ACHN (cell line): ENCODE measurements around the gene PFKFB4.

ENCODE experiments used
- DNase-seq: peaks from one replicate; pipeline ENCODE4 v3.0.0-alpha.2; 2015
- in situ Hi-C: cut with HindIII; loops from 2 replicates; pipeline ENCODE4 v1.10.0; 2017; ENCODE audit warnings: low sequenced_read_pairs, low pct_ligation_motif_present, low pct_unique_long_range_greater_than_20kb

Gene PFKFB4

DNA sequence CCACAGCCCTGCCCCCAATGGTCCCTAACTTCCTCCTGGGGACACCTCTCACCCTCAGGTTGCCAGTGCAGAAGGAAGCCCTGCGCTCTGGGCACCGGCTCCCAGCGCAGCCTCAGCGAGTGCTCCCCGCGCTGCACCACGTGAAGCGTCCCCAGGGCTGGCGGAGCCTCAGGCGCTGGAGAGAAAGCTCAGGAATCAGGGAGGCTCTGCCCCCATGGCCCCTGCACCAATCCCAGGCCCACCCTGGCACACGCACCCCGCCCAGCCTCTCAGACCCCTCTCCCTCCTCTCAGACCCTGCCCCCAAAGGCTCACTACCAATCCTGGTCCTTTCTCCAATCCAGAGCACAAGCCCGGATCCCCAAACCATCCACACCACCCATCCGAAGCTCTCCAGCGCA is 31.6 kb upstream of the PFKFB4 start:
- no peak for DNase-seq
- in situ Hi-C loops = no loop called here

DNA sequence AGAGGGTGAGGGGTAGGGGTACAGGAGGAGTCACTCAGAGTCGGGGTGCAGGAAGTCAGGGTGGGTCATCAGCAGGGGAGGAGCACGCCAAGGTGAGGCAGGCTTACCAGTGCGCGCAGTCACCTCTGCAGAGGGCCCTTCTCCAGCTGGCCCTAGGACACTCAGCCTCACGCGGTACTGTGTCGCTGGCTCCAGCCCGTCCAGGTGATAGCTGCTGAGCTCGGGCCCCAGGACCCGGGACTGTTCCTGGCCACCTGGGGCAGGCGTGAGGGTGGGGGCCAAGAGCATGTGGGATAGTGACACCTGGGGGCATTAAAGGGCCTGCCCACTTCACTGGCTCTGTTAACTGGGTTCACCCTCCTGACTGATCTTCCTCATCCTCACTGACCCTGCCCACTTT is 31.1 kb upstream of the PFKFB4 start:
- DNase-seq = no peak
- in situ Hi-C loops = no loop called here

DNA sequence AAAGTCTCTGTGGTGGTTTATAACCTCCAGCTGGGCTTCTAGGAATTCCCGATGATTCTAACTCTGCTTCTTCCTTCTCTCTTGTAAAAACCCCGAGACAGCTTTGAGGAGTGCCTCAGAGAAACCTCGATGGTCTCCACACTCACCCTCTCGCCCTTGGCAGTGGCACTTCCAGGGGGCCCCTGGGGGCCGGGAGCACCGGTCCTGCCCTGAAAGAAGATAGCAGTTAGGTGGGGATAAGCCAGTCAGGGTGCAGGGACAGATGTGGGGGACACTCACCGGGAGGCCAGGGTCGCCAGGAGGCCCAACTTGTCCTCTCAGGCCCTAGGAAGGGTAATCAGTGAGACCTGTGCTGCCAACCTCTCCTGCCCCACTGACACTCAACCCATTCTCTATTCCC is 28.8 kb upstream of the PFKFB4 start:
- DNase-seq = no peak
- in situ Hi-C loops = no loop called here

DNA sequence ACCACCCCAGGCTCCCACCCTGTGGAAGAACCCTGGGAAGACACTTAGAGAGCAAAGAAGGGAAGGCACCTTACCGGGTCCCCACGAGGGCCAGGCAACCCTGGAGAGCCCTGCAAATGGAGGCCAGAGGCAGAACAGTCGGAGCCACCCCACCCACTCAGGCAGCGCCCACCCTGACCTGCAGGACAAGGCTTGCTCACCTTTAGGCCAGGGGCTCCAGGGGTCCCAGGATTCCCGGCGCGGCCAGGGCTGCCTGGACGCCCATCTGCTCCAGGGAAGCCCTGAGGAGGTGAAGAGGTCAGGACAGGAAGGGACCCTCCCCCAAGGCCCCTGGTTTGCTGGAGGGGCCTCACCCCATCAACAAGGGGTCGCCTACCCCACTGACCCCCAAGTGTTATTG is 28.2 kb upstream of the PFKFB4 start:
- DNase-seq = no peak
- in situ Hi-C loops = no loop called here

DNA sequence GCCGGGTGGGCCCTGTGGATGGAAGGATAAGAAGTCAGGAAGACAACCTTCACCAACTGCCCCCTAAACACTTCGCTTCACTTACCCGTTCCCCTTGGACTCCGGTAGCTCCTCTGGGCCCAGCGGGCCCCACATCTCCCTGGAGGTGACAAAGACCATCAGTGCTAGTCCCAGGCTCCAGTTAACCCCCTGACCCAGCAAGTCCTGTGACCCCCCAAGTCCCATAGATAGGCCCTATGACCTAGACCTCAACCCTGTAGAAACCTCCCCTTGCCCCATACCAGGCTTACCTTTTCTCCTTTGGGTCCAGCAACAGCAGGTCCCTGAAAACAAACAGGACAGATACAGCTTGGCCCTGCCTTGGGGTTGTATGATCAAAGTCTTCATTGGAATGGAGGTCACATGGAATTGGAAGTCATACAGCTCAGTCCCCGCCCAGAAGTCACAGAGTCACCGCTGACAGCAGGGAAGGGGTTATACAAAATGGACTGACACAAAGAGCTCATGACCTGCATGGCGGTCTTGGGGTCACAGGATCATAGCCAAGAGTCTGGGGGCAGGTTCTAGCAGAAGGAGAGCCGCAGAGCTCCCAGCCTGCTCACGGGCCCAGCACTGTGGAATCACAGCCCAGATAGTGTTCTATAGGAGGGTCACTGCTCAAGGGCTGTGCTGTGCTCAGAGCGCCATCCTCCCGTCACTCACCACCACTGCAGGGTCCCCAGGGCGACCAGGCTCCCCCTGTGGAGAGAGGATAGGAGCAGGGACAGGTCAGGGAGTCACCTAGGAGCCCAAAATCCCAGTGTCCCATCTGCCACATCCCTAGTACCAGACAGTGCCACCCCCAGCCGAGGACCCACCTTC is 25.2 kb upstream of the PFKFB4 start:
- in situ Hi-C loops = no loop called here
- no peak for DNase-seq

DNA sequence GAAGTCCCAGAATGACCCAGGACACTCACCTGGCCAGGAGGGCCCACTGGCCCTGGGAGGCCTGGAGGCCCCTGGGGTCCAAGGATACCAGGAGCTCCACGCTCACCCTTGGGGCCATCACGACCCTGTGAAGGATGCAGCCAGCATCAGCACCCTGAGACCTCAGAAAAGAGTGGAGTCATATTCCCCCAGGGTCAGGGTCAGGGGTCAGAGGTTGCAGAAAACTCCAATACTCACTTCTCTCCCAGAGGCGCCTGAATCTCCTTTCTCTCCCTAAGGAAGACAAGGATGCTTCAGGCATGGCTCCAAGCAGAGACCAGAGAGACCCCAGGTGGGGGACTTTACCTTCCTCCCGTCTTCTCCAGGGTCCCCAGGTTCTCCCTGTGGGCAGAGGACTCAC is 20.0 kb upstream of the PFKFB4 start:
- in situ Hi-C loops = no loop called here

DNA sequence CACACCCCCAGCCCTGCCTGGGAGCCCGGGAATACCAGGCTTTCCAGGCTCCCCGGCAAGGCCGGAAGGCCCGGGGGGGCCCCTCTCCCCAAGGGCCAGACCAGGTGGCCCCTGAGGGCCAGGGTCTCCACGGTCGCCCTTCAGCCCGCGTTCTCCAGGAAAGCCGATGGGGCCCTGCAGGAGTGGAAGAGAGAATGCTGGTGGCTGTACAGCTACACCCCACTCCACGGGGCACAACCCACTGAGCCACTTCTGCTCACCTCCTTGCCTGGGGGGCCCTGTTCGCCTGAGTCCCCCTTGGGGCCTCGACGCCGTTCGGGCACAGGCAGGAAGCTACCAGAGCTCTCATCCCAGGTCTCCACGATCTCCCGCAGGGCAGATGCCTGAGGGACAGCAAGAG is 18.8 kb upstream of the PFKFB4 start:
- in situ Hi-C loops = no loop called here
- no peak for DNase-seq

More for the DNA sequence above, 20.0 kb upstream of the PFKFB4 start:
- DNase-seq = no peak

DNA sequence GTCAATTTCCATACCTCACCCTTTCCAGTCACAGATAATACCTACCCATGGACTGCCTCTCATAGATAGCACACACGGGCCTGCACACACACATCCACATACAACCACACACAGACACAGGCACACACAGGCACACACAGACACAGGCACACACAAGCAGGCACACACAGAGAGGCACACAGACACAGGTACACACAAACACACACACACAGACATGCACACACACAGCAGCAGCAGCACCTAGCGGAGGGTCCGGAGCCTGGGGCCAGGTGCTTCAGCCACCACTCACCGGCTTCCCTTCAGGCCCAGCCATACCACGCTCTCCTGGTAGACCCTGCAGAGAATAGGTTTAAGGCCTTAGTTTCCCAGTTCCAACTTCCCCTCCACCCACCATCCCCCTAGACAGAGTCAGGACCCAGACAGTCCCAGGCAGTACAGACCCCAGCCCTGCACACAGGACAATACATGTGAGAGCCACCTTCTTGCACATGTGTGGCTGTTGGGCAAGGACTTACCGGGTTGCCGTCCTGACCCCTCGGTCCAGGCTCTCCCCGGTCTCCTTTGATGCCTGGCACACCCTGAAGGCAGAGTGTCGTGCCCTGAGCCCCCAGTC is 17.5 kb upstream of the PFKFB4 start:
- in situ Hi-C loops = no loop called here

DNA sequence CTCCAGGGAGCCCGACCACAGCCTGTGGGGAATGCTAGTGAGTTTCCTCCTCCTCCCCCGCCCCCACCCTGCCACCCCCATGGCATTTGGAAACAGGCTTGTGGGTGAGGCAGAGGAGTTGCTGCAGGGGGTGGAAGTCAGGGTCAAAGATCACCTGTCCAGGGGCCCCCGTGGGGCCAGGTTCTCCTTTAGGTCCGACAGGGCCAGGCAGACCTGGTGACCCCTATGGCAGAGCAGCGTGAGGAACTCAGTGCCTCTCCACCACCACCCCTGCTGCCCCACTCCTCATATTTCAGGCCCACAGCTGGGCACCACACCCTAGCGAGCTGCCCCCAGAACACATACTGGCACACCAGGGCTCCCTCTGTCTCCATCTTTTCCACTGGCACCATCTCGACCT is 15.9 kb upstream of the PFKFB4 start:
- in situ Hi-C loops = no loop called here
- DNase-seq = no peak

More for the DNA sequence above, 17.5 kb upstream of the PFKFB4 start:
- no peak for DNase-seq

DNA sequence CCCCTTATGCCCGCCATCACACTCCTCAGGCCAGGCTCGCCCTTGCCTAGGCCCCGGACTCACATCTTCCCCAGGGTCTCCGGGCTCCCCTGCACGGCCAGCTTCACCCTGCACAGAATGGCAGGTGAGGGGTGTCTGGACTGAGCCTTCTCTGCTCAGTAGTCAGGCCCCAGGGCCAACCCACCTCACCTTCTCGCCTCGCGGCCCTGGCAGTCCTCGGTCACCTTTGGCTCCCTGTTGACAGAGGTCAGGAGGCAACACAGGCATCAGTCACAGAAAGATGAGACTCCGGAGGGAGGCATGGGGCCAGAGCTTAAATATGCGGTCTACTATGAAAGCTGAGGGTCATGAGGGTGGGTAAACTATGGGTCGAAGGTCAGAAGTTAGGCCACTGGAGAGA is 15.3 kb upstream of the PFKFB4 start:
- in situ Hi-C loops = no loop called here
- no peak for DNase-seq

DNA sequence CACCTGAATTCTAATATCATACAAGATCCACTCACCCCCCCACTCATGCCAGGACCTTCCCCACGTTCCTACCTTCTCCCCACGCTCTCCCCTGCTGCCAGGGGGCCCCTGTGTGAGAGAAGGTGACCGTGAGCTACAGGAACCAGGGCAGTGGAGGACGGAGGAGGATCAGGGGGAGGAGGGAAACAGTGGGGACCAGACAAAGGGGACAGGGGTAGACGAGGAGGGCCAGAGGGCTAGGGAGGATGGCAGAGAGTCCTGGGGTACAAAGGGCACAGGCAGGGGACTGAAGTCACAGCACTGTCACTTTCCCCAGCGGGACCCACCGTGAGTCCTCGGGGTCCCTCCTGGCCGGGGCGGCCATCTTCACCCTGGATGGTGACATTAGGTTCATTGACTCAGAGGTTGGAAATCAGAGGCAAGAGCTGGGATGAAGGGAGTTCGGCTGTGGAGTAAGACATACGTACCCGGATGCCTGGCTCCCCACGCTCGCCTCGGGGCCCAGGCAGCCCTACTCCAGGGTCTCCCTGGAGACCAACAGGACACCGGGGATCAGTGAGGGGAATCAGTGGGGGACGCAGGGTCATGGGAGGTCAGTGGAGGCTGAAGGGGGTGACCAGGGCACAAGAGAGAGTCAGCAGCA is 13.3 kb upstream of the PFKFB4 start:
- DNase-seq = no peak
- in situ Hi-C loops = no loop called here

DNA sequence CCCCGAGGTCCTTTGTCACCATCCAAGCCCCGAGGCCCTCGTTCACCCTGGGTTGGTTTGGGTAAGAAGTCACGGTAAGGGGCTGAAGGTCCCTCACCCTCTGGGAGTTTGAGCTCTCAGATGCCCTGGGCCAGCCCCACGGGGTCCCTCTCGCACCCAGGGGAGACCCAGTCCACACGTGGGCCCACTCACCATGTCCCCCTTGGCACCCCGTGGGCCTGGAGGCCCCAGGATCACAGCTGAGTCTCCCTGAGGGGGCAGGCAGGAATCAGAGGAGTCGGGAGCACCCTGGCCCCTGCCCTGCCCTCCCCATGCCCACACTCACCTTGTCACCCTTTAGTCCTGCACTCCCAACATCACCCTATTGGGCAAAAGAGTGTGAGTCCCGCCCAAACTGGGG is 12.8 kb upstream of the PFKFB4 start:
- DNase-seq = no peak
- in situ Hi-C loops = no loop called here

DNA sequence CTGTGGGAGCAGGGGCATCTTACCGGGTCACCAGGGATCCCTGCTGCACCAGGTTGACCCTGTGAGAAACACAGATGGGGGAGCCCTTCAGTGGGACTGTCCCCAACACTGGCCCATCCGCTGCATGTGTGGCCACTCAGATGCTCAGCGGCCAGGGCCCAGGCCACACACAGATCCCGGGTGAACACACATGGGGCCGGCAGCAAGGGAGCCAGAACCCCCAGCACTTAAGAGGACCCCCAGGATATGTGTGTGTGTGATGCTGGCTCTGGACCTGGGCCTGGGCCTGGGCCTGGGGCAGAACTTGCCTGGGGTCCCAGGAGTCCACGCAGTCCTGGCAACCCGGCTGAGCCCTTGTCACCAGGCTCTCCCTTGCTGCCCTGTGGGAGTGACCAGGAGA is 11.9 kb upstream of the PFKFB4 start:
- in situ Hi-C loops = no loop called here
- DNase-seq = no peak

DNA sequence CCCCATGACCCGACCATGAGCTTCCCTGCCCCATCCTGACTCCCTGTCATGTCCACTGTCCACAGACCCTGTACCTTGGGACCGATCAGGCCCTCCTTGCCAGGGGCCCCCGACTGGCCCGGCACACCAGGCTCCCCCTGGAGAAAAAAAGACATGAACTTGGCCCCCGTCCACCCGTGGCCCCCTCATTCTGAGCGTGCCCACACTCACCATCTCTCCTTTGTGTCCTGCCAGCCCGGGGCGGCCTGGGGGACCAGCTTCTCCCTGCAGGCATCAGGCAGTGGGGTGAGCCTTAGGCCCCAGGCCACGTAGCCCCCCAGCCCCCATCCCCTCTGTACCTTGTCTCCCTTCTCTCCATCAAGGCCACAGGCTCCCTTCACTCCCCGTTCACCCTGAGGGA is 10.9 kb upstream of the PFKFB4 start:
- in situ Hi-C loops = no loop called here
- no peak for DNase-seq

DNA sequence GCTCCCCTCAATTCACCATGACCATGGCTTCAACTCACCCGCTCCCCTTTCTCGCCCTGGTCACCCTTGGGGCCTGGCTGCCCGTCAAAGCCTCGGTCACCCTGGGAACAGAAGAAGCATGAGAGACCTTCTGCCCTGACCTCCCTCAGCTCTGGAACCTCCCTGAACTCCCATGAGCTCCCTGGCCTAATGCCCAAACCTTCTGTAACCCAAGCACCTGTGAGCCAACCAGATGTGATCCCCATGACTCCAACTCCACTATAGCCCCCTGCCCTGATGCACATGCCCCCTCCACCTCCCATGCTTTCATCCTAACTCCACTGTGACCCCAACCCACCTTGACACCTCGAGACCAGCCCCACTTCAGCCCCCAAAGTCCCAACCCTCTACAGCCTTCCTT is 10.5 kb upstream of the PFKFB4 start:
- in situ Hi-C loops = no loop called here
- no peak for DNase-seq

DNA sequence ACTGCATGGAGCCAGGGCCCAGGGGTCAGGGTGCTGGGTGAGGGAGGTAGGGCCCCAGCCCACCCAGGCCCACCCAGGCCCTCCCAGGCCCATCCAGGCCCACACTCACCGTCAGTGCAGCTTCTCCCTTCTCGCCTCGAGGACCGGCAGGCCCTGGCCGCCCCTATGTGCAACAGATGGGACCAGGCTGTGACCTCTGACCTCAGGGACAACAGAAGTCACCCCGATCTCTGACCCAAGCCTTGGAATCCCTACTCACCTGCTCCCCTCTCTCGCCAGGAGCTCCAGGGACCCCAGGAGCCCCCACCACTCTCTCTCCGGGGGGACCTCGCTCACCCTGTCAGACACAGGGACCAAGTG is 9.8 kb upstream of the PFKFB4 start:
- DNase-seq = no peak
- in situ Hi-C loops = no loop called here

DNA sequence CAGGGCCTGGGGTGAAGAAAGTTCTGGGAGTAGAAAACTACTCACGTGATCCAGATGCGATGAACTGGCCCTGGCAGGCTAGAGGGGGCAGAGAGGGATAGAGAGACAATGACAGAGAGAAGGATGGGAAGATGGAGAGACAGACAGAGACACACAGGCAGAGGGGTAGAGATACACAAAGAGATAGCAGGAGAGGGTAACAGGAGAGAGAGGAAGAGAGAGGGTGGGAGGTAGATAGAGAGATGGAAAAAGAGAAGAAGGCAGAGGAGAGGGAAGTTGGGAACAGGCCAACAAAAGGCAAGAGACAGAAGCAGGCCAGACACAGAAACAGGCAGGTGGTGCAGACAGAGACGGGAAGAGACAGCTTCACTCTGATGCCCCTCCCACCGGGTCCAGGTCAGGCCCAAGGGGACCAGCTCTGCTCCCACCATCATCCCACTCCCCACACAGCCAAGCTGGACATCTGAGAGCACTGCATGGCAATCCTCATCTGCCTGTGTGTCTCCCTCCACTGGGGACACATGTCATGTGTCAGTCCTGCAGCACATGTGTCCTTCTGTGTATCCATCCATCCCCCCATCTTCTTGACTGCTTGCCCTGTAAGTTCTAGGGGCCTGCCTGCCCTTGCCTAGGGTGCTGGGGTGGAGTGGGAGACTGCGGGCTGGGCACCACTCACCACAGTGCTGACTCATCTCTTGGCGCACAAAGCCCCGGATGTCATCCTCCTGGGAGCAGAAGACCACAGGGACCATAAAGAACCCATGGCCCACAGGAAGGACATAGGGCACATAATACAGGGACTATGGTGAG is 9.2 kb upstream of the PFKFB4 start:
- in situ Hi-C loops = no loop called here
- peak; percentile 64 for DNase-seq

DNA sequence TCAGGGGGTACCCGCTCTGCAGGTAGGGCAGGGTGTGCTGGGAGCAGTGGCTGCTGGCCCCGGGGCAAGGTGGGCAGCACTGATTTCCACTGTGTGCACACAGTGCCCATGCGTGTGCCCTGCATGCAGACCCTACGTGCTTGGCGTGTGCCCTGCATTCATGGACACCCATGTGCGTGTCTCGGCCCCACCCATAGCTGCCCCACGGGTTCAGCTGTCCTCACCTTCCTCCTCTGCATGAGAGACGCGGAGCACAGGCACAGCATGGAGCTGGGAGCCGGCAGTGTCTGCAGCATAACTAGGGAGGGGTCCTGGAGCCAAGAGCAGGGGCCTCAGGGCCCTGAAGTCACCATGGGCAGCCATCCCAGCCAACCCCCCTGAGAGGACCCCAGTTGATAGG is 8.6 kb upstream of the PFKFB4 start:
- in situ Hi-C loops = no loop called here
- DNase-seq = no peak

DNA sequence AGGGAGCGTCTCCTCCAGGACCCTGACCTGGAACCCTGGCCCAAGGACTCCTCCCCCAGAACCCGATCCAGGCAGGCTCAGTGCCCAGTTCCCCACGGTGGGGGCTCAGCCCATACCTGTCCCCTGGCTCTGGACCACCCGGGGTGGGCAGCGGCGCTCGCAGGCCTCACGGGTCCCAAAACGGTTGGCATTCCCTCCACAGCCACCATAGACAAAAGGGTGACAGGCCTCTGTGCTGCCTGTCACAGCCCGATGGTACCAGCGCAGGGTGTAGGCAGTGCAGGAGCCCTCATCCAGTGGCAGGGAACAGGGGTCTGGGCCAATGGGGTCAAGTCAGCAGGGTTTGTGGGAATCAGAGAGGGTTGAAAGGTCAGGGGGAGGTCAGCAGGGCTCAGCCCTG is 8.1 kb upstream of the PFKFB4 start:
- DNase-seq = no peak
- in situ Hi-C loops = no loop called here
